ENCODE results near the gene PBX2. TPM values are rescaled to one million over a fixed set of nuclear protein-coding genes. Genes with fewer than 3 reads are reported as not detected.

PBX2 gene
- total and polyA plus RNA-seq, 2 of the 4 experiments (the other 2 are of a cell fraction), result 17.7 to 56.8 TPM

DNA sequence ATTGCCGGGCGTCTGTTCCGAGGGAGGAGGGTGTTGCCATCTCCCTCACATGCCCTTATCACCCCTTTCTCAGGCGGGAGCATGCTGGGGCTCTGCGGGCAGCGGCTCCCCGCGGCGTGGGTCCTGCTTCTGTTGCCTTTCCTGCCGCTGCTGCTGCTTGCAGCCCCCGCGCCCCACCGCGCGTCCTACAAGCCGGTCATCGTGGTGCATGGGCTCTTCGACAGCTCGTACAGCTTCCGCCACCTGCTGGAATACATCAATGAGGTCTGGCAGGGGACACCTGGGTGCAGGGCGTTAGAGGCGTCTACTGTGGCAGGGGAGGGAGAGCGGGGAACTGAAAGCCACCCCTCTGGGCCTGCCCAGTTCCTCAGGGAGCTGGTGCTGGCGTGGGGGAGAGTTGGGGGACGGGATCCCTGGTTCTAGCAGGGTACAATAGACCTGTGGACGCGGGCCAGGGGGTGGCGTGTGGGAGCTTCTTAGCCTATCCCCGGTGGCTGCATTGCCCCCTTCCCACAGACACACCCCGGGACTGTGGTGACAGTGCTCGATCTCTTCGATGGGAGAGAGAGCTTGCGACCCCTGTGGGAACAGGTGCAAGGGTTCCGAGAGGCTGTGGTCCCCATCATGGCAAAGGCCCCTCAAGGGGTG lies 35.4 kb downstream of the PBX2 start (continued):
- TF ChIP-seq, protein P1, sequence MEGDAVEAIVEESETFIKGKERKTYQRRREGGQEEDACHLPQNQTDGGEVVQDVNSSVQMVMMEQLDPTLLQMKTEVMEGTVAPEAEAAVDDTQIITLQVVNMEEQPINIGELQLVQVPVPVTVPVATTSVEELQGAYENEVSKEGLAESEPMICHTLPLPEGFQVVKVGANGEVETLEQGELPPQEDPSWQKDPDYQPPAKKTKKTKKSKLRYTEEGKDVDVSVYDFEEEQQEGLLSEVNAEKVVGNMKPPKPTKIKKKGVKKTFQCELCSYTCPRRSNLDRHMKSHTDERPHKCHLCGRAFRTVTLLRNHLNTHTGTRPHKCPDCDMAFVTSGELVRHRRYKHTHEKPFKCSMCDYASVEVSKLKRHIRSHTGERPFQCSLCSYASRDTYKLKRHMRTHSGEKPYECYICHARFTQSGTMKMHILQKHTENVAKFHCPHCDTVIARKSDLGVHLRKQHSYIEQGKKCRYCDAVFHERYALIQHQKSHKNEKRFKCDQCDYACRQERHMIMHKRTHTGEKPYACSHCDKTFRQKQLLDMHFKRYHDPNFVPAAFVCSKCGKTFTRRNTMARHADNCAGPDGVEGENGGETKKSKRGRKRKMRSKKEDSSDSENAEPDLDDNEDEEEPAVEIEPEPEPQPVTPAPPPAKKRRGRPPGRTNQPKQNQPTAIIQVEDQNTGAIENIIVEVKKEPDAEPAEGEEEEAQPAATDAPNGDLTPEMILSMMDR (conservative IDR thresholded peaks at IDR 0.05; ENCODE audit: low read depth, low read length), result peak; percentile 56
- TF ChIP-seq POLR2A (IDR thresholded peaks at IDR 0.05; ENCODE audit: low read depth, low read length) (no peak), FOS (IDR thresholded peaks at IDR 0.05; ENCODE audit: low read depth, low read length) (no peak)
